SK-N-SH (cell line): ENCODE measurements around the gene RASAL2.

Source experiments
- EP300 ChIP-seq, 2 experiments: IDR thresholded peaks; 2 replicates each; pipeline versions ENCODE4 v1.4.0 to v1.6.1; 2012; ENCODE audit warnings: borderline replicate concordance in 1 of 2, low read depth in 1 of 2, low read length in 1 of 2
- EZH2phosphoT487 ChIP-seq: fragments of 200-600 bp; sonication (generic); IDR thresholded peaks from 2 replicates; pipeline ENCODE4 v1.6.1; 2017; ENCODE audit warnings: low read depth, mixed run types, mild to moderate bottlenecking, antibody characterized with exemption, moderate library complexity, borderline replicate concordance
- PBX3 ChIP-seq: IDR thresholded peaks from 2 replicates; pipeline ENCODE4; 2012
- RAD21 ChIP-seq: IDR thresholded peaks from 2 replicates; pipeline ENCODE4 v1.6.1; 2012; ENCODE audit warnings: mild to moderate bottlenecking, low read length
- RCOR1 ChIP-seq: fragments of 150-350 bp; IDR thresholded peaks from 2 replicates; pipeline ENCODE4 v1.6.1; 2017; ENCODE audit warnings: antibody characterized with exemption, low read length
- TF ChIP-seq, protein P1 (sequence below): fragments of 200-600 bp; sonication (generic); IDR thresholded peaks from 2 replicates; pipeline ENCODE4 v1.6.1; 2017; ENCODE audit warnings: antibody characterized with exemption, mild to moderate bottlenecking, moderate library complexity
- TF ChIP-seq, protein P2 (sequence below): IDR thresholded peaks from 2 replicates; pipeline ENCODE4 v1.4.0; 2012; ENCODE audit warnings: low read depth, borderline replicate concordance
- TF ChIP-seq, protein P3 (sequence below): IDR thresholded peaks from 2 replicates; pipeline ENCODE4 v1.4.0; 2012; ENCODE audit warnings: low read depth
- TF ChIP-seq, protein P4 (sequence below): IDR thresholded peaks from 2 replicates; pipeline ENCODE4 v1.6.1; 2012; ENCODE audit warnings: mild to moderate bottlenecking, low read depth, low read length, moderate library complexity

DNA sequence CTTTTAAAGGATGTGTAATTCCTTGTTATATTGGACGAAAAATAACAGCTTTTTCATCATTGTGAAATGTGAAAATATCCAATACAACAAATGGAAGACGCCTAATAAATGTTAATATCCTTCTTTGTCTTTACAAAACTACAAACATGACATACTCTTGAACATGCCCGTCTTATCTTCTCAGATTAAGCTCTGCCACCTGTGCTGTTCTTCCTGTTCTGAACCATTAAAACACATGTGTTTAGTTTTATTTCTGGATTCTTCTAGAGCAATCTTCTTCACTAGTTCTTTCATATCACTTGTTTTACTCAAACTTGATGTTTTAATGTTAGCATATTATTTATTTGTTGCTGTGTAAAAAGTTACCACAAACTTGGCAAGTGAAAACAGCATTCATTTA, 255.9 kb downstream of the RASAL2 start:
- TF ChIP-seq, protein P1, sequence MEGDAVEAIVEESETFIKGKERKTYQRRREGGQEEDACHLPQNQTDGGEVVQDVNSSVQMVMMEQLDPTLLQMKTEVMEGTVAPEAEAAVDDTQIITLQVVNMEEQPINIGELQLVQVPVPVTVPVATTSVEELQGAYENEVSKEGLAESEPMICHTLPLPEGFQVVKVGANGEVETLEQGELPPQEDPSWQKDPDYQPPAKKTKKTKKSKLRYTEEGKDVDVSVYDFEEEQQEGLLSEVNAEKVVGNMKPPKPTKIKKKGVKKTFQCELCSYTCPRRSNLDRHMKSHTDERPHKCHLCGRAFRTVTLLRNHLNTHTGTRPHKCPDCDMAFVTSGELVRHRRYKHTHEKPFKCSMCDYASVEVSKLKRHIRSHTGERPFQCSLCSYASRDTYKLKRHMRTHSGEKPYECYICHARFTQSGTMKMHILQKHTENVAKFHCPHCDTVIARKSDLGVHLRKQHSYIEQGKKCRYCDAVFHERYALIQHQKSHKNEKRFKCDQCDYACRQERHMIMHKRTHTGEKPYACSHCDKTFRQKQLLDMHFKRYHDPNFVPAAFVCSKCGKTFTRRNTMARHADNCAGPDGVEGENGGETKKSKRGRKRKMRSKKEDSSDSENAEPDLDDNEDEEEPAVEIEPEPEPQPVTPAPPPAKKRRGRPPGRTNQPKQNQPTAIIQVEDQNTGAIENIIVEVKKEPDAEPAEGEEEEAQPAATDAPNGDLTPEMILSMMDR = no peak
- TF ChIP-seq RCOR1 = no peak
- TF ChIP-seq, protein P2, sequence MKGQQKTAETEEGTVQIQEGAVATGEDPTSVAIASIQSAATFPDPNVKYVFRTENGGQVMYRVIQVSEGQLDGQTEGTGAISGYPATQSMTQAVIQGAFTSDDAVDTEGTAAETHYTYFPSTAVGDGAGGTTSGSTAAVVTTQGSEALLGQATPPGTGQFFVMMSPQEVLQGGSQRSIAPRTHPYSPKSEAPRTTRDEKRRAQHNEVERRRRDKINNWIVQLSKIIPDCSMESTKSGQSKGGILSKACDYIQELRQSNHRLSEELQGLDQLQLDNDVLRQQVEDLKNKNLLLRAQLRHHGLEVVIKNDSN = no peak
- TF ChIP-seq PBX3 = no peak
- TF ChIP-seq, protein P3, sequence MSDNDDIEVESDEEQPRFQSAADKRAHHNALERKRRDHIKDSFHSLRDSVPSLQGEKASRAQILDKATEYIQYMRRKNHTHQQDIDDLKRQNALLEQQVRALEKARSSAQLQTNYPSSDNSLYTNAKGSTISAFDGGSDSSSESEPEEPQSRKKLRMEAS = no peak
- no peak for TF ChIP-seq EP300 (IDR thresholded peaks at IDR 0.05; ENCODE audit: borderline replicate concordance in 1 of 2, low read depth in 1 of 2, low read length in 1 of 2)
- no peak for TF ChIP-seq RAD21
- no peak for TF ChIP-seq EZH2phosphoT487
- TF ChIP-seq, protein P4, sequence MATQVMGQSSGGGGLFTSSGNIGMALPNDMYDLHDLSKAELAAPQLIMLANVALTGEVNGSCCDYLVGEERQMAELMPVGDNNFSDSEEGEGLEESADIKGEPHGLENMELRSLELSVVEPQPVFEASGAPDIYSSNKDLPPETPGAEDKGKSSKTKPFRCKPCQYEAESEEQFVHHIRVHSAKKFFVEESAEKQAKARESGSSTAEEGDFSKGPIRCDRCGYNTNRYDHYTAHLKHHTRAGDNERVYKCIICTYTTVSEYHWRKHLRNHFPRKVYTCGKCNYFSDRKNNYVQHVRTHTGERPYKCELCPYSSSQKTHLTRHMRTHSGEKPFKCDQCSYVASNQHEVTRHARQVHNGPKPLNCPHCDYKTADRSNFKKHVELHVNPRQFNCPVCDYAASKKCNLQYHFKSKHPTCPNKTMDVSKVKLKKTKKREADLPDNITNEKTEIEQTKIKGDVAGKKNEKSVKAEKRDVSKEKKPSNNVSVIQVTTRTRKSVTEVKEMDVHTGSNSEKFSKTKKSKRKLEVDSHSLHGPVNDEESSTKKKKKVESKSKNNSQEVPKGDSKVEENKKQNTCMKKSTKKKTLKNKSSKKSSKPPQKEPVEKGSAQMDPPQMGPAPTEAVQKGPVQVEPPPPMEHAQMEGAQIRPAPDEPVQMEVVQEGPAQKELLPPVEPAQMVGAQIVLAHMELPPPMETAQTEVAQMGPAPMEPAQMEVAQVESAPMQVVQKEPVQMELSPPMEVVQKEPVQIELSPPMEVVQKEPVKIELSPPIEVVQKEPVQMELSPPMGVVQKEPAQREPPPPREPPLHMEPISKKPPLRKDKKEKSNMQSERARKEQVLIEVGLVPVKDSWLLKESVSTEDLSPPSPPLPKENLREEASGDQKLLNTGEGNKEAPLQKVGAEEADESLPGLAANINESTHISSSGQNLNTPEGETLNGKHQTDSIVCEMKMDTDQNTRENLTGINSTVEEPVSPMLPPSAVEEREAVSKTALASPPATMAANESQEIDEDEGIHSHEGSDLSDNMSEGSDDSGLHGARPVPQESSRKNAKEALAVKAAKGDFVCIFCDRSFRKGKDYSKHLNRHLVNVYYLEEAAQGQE = no peak
